Left renal pelvis (tissue), 4 donors: Measurements from ENCODE around the gene SUGCT. TPM values are rescaled to one million over a fixed set of nuclear protein-coding genes. Genes with fewer than 3 reads are reported as not detected.
"Not testable (repeated sequence)": the region's sequence is repeated elsewhere in the genome, so short reads cannot be mapped to it uniquely, and the experiment has no call there.

Experiments
- DNase-seq, 4 donors: peaks; one replicate each; pipeline ENCODE4 v3.0.0-alpha.2; 2013; ENCODE audit warnings: low read depth in 4 of 4, low spot score in 3 of 4
- polyA plus RNA-seq, 4 donors: library from polyadenylated mRNA; unstranded; fragments of 120-200 nt; gene quantifications; one replicate each; pipeline ENCODE4 v1.2.1, GENCODE V29; 2013; ENCODE audit not compliant: insufficient read length in 4 of 4

SUGCT gene
- polyA plus RNA-seq, 4 donors, result 2.2 to 15.5 (median 9.7) TPM

- no peak for DNase-seq
Observed at GRCh38 chr7:40646717-40647116, 511.9 kb downstream of the SUGCT start.

- no peak for DNase-seq
Observed at GRCh38 chr7:40647719-40648118, 512.9 kb downstream of the SUGCT start.

- no peak for DNase-seq
Observed at GRCh38 chr7:40649247-40649646, 514.4 kb downstream of the SUGCT start.

GRCh38 chr7:40650903-40651302, 516.1 kb downstream of the SUGCT start:
- not testable (repeated sequence) for DNase-seq

GRCh38 chr7:40654171-40654570, 519.4 kb downstream of the SUGCT start:
- no peak for DNase-seq

- DNase-seq, result no peak
Observed at GRCh38 chr7:40655426-40655825, 520.6 kb downstream of the SUGCT start.

- DNase-seq, result no peak
Observed at GRCh38 chr7:40656349-40656748, 521.5 kb downstream of the SUGCT start.

- no peak for DNase-seq
Observed at GRCh38 chr7:40658729-40659128, 523.9 kb downstream of the SUGCT start.

GRCh38 chr7:40659231-40659630, 524.4 kb downstream of the SUGCT start:
- DNase-seq, result no peak

- no peak for DNase-seq
Observed at GRCh38 chr7:40673285-40673684, 538.5 kb downstream of the SUGCT start.

- no peak for DNase-seq
Observed at GRCh38 chr7:40674316-40674715, 539.5 kb downstream of the SUGCT start.

- no peak for DNase-seq
Observed at GRCh38 chr7:40675741-40676140, 540.9 kb downstream of the SUGCT start.

GRCh38 chr7:40676221-40676620, 541.4 kb downstream of the SUGCT start:
- DNase-seq, result no peak

- DNase-seq, result no peak
Observed at GRCh38 chr7:40680657-40681056, 545.9 kb downstream of the SUGCT start.

GRCh38 chr7:40682696-40683095, 547.9 kb downstream of the SUGCT start:
- no peak for DNase-seq

GRCh38 chr7:40694026-40694809, 559.4 kb downstream of the SUGCT start:
- no peak for DNase-seq

GRCh38 chr7:40694991-40695390, 560.2 kb downstream of the SUGCT start:
- DNase-seq, result no peak

- no peak for DNase-seq
Observed at GRCh38 chr7:40697653-40698052, 562.8 kb downstream of the SUGCT start.

- DNase-seq, result no peak
Observed at GRCh38 chr7:40698214-40698920, 563.6 kb downstream of the SUGCT start.

GRCh38 chr7:40698921-40699260, 564.1 kb downstream of the SUGCT start:
- DNase-seq, result no peak

- no peak for DNase-seq
Observed at GRCh38 chr7:40700653-40701421, 566.0 kb downstream of the SUGCT start.
